Fibroblast of mammary gland (primary cell): ENCODE data around the gene RGPD8.

Source experiments
- DNase-seq: peaks from one replicate; pipeline ENCODE4 v3.0.0-alpha.2; 2010; ENCODE audit warnings: low read depth
- H3K4me3 ChIP-seq: 2 replicates; pipeline ENCODE4 v1.5.1; 2011; ENCODE audit warnings: low read depth, mild to moderate bottlenecking, low read length, moderate library complexity; ENCODE audit not compliant: control insufficient read depth
- CTCF ChIP-seq: conservative IDR thresholded peaks from 2 replicates; pipeline ENCODE4 v1.5.1; 2011; ENCODE audit warnings: low read depth, low read length, inconsistent platforms; ENCODE audit not compliant: control insufficient read depth, insufficient read depth

RGPD8 gene

GRCh38 chr2:112476434-112476833, 43.0 kb upstream of the RGPD8 start:
- H3K4me3 ChIP-seq, result no peak overlapping the region
- DNase-seq, result no peak
- TF ChIP-seq CTCF, result no peak

- peak; percentile 71 for DNase-seq
- no peak for TF ChIP-seq CTCF
- no peak overlapping the region for H3K4me3 ChIP-seq
These were observed 41.5 kb upstream of the RGPD8 start for GRCh38 chr2:112474844-112475486.

- no peak overlapping the region for H3K4me3 ChIP-seq
- no peak for TF ChIP-seq CTCF
- DNase-seq, result no peak
These were observed 39.3 kb upstream of the RGPD8 start for GRCh38 chr2:112472547-112473263.

GRCh38 chr2:112465382-112465781, 31.9 kb upstream of the RGPD8 start:
- TF ChIP-seq CTCF, result peak; percentile 41
- DNase-seq, result peak; percentile 41

GRCh38 chr2:112463256-112463655, 29.8 kb upstream of the RGPD8 start:
- no peak for TF ChIP-seq CTCF
- no peak overlapping the region for H3K4me3 ChIP-seq
- DNase-seq, result no peak

More at GRCh38 chr2:112465382-112465781, 31.9 kb upstream of the RGPD8 start:
- no peak overlapping the region for H3K4me3 ChIP-seq

GRCh38 chr2:112462178-112462577, 28.7 kb upstream of the RGPD8 start:
- H3K4me3 ChIP-seq, result no peak overlapping the region
- DNase-seq, result no peak
- TF ChIP-seq CTCF, result no peak
